Right lobe of liver (tissue), 4 donors: Measurements from ENCODE around the gene ACSS1.

Experiments used
- POLR2A ChIP-seq: fragments of 450-650 bp; IDR thresholded peaks from one replicate; pipeline ENCODE4 v1.6.1; 2017; ENCODE audit warnings: antibody characterized with exemption, mild to moderate bottlenecking
- TF ChIP-seq, protein P1 (sequence below), 4 donors: fragments of 200-600 bp in 3 of 4; fragments of 450-650 bp in 1 of 4; IDR thresholded peaks; one replicate each; pipeline versions ENCODE4 v1.5.1 to v1.8.0; 2016 to 2022; ENCODE audit warnings: antibody characterized with exemption in 4 of 4, mild to moderate bottlenecking in 2 of 4
- donor health status: DM: no; HTN: no; CAD: no.
- donor health status: DM: no; HTN: no; CAD: no.
- donor health status: DM: no; HTN: yes; CAD: no.

DNA sequence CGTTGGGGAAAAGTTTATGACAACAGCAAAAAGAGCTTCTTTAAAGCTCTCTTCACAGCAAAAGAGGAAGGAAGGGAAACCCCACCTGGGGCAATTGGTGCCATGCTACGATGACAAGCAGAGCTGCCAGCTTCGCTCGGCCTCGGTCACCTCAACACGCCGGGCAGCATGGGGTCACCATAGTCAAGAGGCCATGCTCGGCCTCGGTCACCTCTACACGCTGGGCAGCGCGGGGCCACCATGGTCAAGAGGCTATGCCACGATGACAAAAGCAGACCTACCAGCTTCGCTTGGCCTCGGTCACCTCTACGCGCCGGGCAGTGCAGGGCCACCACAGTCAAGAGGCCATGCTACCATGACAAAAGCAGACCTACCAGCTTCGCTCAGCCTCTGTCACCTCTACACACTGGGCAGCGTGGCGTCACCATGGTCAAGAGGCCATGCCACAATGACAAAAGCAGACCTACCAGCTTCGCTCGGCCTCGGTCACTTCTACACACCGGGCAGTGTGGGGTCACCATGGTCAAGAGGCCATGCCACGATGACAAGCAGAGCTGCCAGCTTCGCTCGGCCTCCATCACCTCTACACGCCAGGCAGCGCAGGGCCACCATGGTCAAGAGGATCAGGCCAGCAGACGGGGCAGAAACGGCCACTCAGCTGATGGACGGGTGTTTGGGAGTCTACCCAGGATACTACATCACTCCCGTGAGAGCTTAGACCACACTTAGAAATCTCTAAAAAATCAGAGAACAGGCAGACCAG is 77.5 kb downstream of the ACSS1 start:
- TF ChIP-seq, protein P1, sequence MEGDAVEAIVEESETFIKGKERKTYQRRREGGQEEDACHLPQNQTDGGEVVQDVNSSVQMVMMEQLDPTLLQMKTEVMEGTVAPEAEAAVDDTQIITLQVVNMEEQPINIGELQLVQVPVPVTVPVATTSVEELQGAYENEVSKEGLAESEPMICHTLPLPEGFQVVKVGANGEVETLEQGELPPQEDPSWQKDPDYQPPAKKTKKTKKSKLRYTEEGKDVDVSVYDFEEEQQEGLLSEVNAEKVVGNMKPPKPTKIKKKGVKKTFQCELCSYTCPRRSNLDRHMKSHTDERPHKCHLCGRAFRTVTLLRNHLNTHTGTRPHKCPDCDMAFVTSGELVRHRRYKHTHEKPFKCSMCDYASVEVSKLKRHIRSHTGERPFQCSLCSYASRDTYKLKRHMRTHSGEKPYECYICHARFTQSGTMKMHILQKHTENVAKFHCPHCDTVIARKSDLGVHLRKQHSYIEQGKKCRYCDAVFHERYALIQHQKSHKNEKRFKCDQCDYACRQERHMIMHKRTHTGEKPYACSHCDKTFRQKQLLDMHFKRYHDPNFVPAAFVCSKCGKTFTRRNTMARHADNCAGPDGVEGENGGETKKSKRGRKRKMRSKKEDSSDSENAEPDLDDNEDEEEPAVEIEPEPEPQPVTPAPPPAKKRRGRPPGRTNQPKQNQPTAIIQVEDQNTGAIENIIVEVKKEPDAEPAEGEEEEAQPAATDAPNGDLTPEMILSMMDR (IDR thresholded peaks at IDR 0.05), result no peak
- no peak for TF ChIP-seq POLR2A
